Testis (tissue), 2 donors: ENCODE measurements around the gene POU6F2.

ENCODE experiments used
- CTCF ChIP-seq, 3 experiments: fragments of 450-650 bp in 2 of 3; fragments of 200-600 bp in 1 of 3; sonication (generic) in 1 of 3; IDR thresholded peaks; one replicate each; pipeline ENCODE4 v1.5.1; 2016 to 2019; ENCODE audit warnings: antibody characterized with exemption in 3 of 3, mild to moderate bottlenecking in 2 of 3, moderate library complexity in 1 of 3
- POLR2A ChIP-seq: fragments of 450-650 bp; IDR thresholded peaks from one replicate; pipeline ENCODE4 v1.6.1; 2017; ENCODE audit warnings: antibody characterized with exemption, mild to moderate bottlenecking, moderate library complexity

GRCh38 chr7:39365751-39366295 is 388.1 kb downstream of the POU6F2 start:
- TF ChIP-seq CTCF (IDR thresholded peaks at IDR 0.05) = no peak
- TF ChIP-seq POLR2A = no peak
